GM19099 (cell line): Measurements from ENCODE around the gene TMEM253.

Experiments
- POLR2A ChIP-seq: IDR thresholded peaks from 3 replicates; pipeline ENCODE4 v1.6.1; 2011; ENCODE audit warnings: low read depth; ENCODE audit not compliant: insufficient read length; ENCODE audit errors: extremely low read depth

The TMEM253 gene

DNA sequence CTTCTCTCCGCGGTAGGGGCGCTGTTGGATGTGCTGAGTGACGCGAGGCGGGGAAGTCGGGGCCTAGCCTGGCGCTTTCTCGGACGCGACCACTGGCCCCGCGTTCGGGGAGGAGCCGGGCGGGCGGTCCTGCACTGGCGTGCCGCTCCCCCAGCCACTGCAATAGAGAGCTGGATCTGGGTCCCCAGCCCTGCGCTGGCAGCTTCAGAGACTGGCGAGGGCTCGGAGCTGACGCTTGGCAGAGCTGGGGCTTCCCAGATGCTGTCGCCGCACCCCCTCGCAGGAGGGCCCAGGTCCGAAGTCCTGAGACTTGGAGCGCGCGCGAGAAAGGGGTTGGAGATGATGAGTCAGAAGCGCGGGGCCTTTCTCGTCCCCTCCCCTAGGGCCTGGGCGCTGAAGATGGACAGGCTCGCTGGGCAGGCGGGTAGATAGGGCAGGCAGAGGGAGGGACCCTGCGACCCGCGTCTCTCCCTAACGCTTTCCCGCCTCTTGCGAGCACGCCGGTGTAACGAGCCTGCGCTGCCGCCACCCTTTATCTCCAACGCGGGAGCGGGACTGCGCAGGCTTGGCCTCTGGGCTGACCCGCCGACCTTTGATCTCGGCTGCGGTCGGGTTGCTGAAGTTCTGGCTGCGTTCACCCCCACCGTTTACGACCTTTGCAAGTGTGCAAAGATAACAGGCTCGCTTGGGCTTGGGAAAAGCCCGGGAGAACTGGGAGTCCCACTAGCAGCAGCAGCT lies 3.0 kb downstream of the TMEM253 start:
- peak; percentile 93 for TF ChIP-seq POLR2A

DNA sequence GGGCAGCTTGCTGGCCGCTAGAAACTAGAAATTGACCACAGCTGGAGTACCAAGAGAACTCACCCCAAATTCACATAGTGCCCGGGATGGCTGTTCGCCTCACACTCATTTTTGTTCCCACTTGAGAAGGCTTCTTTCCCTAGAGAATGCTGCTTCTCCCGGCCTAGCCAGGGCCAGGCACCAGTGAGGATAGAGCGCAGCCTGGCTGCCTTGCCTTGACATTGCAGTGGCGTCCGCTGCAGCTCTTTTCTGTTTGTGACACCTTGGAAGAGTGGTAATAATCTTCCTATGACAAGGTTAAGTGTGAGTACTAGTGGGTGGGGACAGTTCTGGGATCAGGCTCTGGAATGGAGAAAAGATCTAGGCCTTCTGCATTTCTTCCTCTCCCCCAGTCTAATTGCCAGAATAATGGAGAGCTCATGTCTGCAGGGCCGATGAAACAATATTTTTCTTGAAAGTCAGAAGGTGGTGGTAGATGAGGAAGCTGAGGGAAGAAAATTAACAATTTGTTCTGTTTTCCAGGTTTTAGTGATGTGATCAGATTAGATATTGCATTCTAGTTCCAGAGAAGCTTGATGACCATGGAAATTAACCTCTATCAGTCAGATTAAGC lies 3.7 kb downstream of the TMEM253 start:
- TF ChIP-seq POLR2A = no peak

DNA sequence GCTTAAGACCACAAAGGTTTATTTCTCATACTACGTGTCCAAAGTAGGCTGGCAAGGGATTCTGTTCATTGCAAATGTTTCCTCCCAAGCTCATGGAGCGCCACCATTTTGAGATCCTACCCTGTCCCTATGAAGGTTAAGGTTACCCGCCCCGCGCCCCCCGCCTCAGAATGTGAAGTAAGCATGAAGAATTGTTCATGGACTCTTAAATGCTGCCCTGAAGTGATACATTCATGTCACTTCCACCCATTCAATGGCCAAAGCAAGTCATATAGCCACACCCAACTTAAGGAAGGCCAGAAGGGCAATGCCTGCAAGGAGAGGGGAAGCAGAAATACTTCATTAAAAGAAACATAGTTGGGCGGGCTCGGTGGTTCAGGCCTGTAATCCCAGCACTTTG lies 4.2 kb downstream of the TMEM253 start:
- TF ChIP-seq POLR2A = no peak

DNA sequence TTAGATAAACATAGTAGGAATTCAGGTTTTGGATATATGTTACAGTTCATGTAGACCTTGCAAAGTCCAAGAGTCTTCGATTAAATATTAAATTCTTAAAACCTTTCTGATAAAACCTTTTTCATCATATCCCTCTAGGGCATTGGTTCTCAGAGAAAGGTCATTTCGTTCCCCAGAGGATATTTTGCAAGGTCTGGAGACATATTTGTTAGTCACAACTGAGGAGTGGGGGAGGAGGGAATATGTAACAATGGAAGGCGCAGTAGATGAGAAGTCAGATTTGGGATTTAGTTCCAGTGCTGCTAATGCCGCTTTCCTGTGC lies 5.3 kb downstream of the TMEM253 start:
- no peak for TF ChIP-seq POLR2A

DNA sequence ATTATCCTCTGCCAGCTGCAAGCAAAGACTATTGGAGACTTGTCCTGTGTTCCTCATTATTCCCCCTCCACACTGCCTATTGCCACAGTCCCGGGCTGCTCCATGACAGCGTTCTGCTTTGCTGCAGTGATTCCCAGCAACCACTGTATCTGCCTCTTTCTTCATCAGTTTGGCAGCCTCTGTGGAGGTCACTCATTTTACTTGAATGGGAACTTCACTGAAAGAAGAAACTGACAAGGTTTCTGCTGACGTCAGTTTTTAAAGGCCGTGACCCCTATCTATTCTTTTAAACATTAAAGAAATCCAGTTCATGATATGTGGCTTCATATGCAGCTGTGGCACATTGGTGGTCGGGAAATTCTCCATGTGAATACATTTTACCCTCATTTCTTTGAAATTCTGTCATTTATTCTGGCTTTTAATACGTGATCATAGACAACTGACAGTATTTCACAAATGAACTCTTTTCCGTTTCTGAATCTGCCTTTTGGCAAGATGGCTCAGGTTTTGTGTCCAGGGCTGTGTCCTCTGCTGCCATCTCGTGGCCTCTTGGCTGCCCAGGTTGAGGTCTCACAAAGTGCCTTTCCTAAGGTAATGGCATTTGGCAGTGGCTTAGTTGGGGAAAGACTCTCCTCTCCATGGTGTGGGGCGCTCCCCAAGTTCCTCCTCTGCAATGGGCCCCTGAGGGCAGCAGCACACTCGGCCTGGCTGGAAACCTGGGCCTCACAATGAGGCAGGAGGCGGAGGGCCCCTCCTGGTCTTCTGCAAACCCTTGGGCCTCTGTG lies 5.8 kb downstream of the TMEM253 start:
- no peak for TF ChIP-seq POLR2A

DNA sequence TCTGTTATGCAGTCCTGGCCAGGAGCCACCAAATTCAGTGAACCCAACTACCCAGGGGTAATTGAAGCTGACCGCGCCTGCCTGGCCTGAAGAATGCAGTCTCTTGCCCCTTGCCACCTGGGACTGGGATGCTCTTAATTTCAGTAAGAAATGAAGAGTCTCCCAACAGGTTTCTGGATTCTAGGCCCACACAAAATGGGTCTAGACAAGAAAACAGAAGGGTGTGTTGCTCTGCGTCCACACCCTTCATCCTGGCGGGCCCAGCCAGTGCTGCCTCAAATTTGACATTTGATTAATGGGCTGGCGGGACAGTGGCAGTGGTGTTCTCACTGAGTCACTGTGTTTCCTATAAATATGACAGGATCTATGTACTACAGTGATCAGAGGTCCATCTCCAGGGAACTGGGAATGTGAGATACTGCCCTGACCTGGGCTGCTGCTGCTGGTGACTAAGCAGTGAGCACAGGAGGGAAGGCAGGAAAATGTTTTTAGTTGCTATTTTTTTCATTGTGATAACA lies 6.5 kb downstream of the TMEM253 start:
- TF ChIP-seq POLR2A = no peak

DNA sequence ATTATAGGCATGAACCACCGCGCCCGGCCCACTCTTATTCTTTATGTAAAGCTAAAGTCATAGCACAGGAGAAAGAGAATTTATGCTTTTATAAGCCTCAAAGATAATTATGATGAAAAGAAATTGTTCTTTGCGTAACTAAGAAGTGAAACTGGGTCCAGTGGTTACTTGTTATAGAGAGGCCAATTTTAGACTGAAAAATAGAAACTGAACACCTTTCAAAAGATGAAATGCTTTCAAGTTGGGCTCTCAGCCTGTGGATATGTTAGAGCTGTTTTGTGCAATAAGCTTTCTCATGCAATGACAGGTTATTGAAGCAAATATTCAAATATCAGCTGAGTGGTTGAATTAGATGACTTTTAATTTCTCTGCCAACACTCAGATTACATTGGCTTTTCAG lies 7.9 kb downstream of the TMEM253 start:
- no peak for TF ChIP-seq POLR2A

DNA sequence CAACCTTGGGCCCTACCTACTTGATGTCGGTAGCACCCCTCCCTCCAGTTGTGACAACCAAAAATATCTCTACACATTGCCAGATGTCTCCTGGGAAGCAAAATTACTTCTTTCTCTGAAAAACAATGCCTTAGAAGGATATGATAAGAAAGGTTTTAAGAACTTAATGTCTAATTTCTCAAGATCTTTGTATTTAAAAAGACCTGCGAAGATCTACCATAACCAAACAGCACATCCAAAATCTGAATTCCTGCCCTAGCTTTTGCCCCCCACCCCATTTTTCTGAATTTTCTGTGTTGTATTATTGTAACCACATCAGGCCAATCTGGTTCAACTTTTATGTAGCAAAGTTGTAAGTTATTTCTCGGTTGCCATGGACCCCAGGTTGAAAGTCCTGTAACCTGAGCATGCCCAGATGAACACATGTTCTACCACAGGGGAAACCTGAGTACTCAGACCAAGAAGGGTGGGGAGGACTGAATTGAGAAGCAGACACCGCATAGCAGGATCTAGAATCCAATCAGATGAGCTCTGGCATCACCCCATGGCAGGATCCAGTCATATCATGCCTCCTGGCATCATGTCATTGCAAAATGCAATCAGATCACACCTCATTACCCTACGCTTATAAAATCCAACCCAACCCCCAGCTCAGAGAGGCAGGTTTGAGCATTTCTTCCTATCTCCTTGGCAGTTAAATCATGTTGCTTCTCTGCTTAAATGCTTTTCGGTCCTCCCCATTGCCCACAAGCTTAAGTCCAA lies 8.7 kb downstream of the TMEM253 start:
- peak; percentile 30 for TF ChIP-seq POLR2A

DNA sequence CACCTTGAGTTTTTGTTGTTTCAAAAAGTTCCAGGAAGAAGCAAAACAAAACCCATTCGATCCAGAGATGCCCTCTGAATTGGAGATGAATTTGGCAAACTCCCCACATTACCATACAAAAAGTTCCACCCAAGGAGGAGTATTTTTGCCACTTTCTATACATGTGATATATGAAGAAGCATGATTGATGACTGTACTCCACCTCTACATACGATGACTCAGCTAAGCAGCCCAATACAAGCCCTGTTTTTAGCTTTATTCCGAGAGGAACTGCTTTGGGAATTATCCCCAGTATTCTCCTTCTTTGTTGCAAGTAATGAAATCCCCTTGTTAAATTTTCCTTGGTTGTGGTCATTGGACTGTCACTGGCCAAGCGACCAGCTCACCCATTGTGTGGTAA lies 11.4 kb downstream of the TMEM253 start:
- TF ChIP-seq POLR2A = no peak

DNA sequence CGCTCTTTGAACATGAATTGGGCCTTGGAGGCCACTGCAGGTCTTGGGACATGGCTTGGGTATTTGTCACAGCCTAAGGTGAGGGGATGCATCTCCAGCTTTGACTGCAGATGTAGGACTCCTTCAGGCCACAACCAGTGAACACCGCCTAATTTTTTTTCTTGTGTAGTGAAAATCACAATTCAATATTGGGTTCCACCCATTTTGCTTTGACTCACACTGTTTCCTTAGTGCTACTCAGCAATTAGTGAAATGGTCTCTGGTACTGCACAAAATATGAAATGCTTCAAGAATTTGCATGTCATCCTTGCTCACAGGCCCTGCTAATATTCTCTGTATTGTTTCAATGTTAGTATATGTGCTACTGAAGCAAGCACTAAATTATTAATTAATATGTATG lies 12.5 kb downstream of the TMEM253 start:
- no peak for TF ChIP-seq POLR2A

DNA sequence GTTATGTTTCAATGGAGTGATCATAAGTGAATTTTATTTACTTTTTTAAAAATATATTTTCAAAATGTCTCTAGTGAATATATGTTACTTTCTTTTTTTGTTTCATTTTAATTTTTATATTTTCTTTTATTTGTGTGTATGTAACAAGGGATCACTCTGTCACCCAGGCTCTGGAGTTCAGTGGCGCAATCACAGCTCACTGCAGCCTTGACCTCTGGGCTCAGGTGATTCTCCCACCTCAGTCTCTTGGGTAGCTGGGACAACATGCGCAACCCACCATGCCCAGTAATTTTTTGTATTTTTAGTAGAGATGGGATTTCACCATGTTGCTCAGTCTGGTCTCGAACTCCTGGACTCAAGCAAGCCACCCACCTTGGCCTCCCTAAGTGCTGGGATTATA lies 18.1 kb downstream of the TMEM253 start:
- TF ChIP-seq POLR2A = no peak

DNA sequence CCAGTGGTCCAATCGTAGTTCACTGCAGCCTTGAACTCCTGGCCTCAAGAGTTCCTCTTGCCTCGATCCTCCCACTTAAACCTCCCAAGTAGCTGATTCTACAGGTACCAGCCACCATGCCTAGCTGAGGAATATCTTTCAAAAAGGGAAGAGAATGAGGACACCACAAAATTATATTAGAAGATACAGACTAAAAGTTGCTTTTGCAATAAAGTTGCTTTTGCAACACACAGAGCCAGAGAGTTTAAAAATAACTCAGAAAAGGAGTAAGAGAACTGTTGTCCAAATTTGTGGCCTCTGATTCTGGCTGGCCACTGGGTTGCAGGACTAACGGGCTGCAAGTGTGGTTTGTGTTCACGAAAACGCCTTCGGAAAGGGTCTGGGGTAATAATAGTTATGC lies 19.8 kb downstream of the TMEM253 start:
- no peak for TF ChIP-seq POLR2A

DNA sequence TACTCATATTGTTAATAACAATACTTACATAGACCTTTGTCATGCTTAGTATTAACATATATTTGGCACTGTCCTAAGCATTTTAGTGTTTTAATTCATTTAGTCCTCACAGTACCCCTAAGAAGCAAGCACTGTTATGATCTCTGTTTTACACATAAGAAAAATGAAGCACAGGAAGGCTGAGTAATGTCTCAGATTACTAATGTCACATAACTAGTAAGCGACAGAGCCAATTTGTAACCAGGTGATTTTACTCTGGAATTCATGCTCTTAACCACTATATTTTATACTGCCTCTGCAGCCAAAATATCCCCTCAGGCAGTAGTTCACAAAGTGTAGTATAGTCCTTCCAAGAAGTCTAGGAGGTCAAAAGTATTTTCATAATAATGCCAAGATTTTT lies 20.3 kb downstream of the TMEM253 start:
- no peak for TF ChIP-seq POLR2A

DNA sequence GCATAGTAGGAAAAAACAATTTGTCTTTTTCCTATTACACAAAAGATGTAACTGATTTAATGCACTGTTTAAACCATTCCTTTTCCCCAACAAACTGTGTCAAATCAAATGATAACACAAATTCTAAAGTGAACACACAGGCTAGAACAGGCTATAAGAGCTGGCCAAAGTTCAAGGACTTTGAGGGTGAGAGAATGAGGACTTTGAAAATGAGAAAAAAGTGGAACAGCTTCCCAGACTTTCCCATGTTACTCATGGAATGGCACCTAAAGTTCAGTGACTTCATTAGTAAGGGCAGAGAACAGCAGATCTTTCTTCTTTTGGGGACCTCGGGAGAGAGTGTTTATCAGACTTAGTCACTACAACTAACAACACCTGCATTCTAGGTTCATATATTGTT lies 22.6 kb downstream of the TMEM253 start:
- TF ChIP-seq POLR2A = no peak

DNA sequence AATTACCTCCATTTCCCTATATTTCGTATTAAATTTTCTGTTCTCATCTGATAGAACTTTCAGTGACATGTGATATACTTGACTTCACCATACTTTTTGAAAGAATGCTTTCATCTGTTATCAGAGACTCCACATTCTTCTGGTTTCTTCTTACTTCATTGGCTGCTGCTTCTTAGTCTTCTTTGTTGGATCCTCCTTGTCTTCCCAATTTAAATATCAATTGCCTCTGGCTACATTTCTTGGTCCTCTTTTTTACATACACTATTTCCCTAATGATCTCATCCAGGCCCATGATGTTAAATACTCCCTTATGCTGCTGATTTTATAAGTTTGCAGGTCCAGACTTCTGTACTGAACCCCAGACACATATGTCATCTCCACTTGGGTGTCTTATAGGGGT lies 33.0 kb downstream of the TMEM253 start:
- no peak for TF ChIP-seq POLR2A
